ENCODE results near the gene PCDH18.
"Not testable (repeated sequence)": the region's sequence is repeated elsewhere in the genome, so short reads cannot be mapped to it uniquely, and the experiment has no call there.

The PCDH18 gene

GRCh38 chr4:137526681-137527080 is 5.6 kb downstream of the PCDH18 start:
- ChIA-PET POLR2A (ENCODE audit: low non-redundant PET) (no interaction called here), CTCF (no interaction called here)
- DNase-seq (ENCODE audit: low spot score) = no peak
- H3K27ac ChIP-seq = no peak overlapping the region
- no peak for TF ChIP-seq CTCF (conservative IDR thresholded peaks at IDR 0.05; ENCODE audit: low read depth)

GRCh38 chr4:137524725-137525369 is 7.4 kb downstream of the PCDH18 start:
- POLR2A ChIA-PET (ENCODE audit: low non-redundant PET) = no interaction called here
- no peak overlapping the region for H3K27ac ChIP-seq
- CTCF ChIA-PET = no interaction called here
- no peak for DNase-seq (ENCODE audit: low spot score)
- TF ChIP-seq CTCF (conservative IDR thresholded peaks at IDR 0.05; ENCODE audit: low read depth) = no peak

- ChIA-PET CTCF (no interaction called here), POLR2A (ENCODE audit: low non-redundant PET) (no interaction called here)
- H3K27ac ChIP-seq = no peak overlapping the region
- no peak for TF ChIP-seq CTCF (conservative IDR thresholded peaks at IDR 0.05; ENCODE audit: low read depth)
- DNase-seq (ENCODE audit: low spot score) = no peak
Measured at GRCh38 chr4:137523329-137523728, 9.0 kb downstream of the PCDH18 start.

GRCh38 chr4:137521053-137521452 is 11.2 kb downstream of the PCDH18 start:
- CTCF ChIA-PET = no interaction called here
- POLR2A ChIA-PET (ENCODE audit: low non-redundant PET) = no interaction called here
- no peak overlapping the region for H3K27ac ChIP-seq
- DNase-seq (ENCODE audit: low spot score) = no peak
- TF ChIP-seq CTCF (conservative IDR thresholded peaks at IDR 0.05; ENCODE audit: low read depth) = no peak

- POLR2A ChIA-PET (ENCODE audit: low non-redundant PET) = no interaction called here
- CTCF ChIA-PET = interaction anchor here (0.7 kb wide), 1 partner anchor 176 kb away, joined by 3 read pairs; no protein-coding TSS in a partner anchor
- DNase-seq (ENCODE audit: low spot score) = no peak
- H3K27ac ChIP-seq = no peak overlapping the region
- TF ChIP-seq CTCF (conservative IDR thresholded peaks at IDR 0.05; ENCODE audit: low read depth) = no peak
Measured at GRCh38 chr4:137519406-137519805, 12.9 kb downstream of the PCDH18 start.

DNA sequence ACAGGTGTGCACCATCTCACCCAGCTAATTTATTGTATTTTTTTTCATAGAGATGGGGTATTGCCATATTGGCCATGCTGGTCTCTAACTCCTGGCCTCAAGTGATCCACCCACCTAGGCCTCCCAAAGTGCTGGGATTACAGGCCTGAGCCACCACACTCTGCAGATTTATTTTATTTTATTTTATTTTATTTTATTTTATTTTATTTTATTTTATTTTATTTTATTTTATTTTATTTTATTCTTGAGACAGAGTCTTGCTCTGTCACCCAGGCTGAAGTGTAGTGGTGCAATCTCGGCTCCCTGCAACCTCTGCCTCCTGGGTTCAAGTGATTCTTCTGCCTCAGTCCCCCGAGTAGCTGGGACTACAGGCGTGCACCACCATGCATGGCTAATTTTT is 15.0 kb downstream of the PCDH18 start:
- POLR2A ChIA-PET (ENCODE audit: low non-redundant PET) = not testable (repeated sequence)

DNA sequence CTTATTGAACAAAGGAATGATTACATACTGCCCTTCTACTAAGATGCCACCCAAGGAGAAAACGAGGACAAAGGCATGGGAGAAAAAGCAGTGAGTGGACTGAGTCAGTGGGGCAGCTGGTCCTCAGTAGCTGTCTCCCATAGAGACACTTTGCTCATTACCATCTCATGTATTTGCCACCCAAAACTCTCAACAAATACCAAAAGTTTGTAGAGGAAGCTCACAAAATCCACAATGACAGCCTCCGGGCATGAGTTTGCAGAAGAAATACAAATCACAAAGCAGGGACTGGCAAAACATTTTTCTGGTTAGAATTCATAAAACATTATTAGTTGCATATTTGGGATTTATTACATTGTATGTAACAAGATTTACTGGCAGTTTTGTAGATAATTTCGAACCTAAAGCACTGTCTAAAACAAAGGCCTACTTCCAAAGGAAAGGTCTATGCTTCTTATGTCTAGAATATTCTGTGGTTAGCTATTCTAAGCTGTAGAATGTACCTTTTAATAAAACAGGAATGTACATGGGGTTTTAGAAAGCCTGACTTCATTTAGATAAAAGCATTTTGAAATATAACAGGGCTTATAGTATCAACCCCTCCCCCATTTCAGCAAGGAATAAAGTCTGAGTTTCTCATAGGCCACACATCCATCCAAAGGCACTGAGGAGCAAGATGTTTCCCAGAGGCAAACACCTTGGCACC is 17.7 kb downstream of the PCDH18 start:
- POLR2A ChIA-PET (ENCODE audit: low non-redundant PET) = no interaction called here
- no peak overlapping the region for H3K27ac ChIP-seq
- TF ChIP-seq CTCF (conservative IDR thresholded peaks at IDR 0.05; ENCODE audit: low read depth) = no peak
- no peak for DNase-seq (ENCODE audit: low spot score)
- CTCF ChIA-PET = no interaction called here

More for the DNA sequence above, 15.0 kb downstream of the PCDH18 start:
- CTCF ChIA-PET; DNase-seq (ENCODE audit: low spot score); H3K27ac ChIP-seq: not testable (repeated sequence)

Data from RWPE1 (cell line).